Tibial nerve (tissue), 4 donors: ENCODE measurements around the gene CAB39L. TPM values are rescaled to one million over a fixed set of nuclear protein-coding genes. Genes with fewer than 3 reads are reported as not detected.

ENCODE experiments used
- DNase-seq, 2 donors: peaks; one replicate each; pipeline ENCODE4 v3.0.0-alpha.2; 2019; ENCODE audit warnings: low spot score in 2 of 2
- H3K27ac ChIP-seq, 4 donors: fragments of 200-600 bp; sonication (generic) in 3 of 4; one replicate each; pipeline ENCODE4 v1.5.1; 2017 to 2019; ENCODE audit warnings: mild to moderate bottlenecking in 1 of 4
- H3K27me3 ChIP-seq, 2 donors: fragments of 200-600 bp; sonication (generic) in 1 of 2; one replicate each; pipeline versions ENCODE4 v1.5.1 to v1.6.0; 2017 to 2019
- H3K36me3 ChIP-seq, 3 donors: fragments of 200-600 bp; sonication (generic); one replicate each; pipeline ENCODE4 v1.5.1; 2018 to 2019
- H3K4me1 ChIP-seq, 4 donors: fragments of 200-600 bp; sonication (generic) in 3 of 4; one replicate each; pipeline ENCODE4 v1.5.1; 2017 to 2019
- H3K4me3 ChIP-seq, 4 donors: fragments of 200-600 bp; sonication (generic) in 3 of 4; one replicate each; pipeline ENCODE4 v1.5.1; 2017 to 2019; ENCODE audit warnings: mild to moderate bottlenecking in 1 of 4, moderate library complexity in 1 of 4
- H3K9me3 ChIP-seq, 4 donors: fragments of 200-600 bp; sonication (generic) in 3 of 4; one replicate each; pipeline ENCODE4 v1.5.1; 2017 to 2019
- CTCF ChIP-seq, 5 experiments: fragments of 200-600 bp in 3 of 5; fragments of 450-650 bp in 2 of 5; sonication (generic) in 3 of 5; IDR thresholded peaks; one replicate each; pipeline ENCODE4 v1.5.1; 2016 to 2019; ENCODE audit warnings: antibody characterized with exemption in 5 of 5, mild to moderate bottlenecking in 3 of 5, moderate library complexity in 2 of 5
- EP300 ChIP-seq, 2 donors: sonication (generic); formaldehyde crosslinking; IDR thresholded peaks; one replicate each; pipeline ENCODE4 v1.6.1; 2017; ENCODE audit warnings: antibody characterized with exemption in 2 of 2, mild to moderate bottlenecking in 1 of 2
- POLR2A ChIP-seq, 2 donors: fragments of 450-650 bp; IDR thresholded peaks; one replicate each; pipeline ENCODE4 v1.6.1; 2017; ENCODE audit warnings: antibody characterized with exemption in 2 of 2, mild to moderate bottlenecking in 2 of 2, moderate library complexity in 2 of 2
- WGBS, 2 donors: methylation state at CpG; one replicate each; pipeline ENCODE4 v1.1.5; 2018; 5-methylcytosine and 5-hydroxymethylcytosine counted together
- total RNA-seq, 4 donors: library from RNA; depleted of rRNA; stranded (reverse); fragments of >200 nt; gene quantifications; one replicate each; pipeline ENCODE4 v1.1.0, GENCODE V29; 2016

CAB39L gene
- total RNA-seq, 4 donors from 2014 or later = 89.4 to 152 (median 107) TPM

GRCh38 chr13:49259586-49259985 is 184.3 kb downstream of the CAB39L start:
- Histone ChIP-seq H3K9me3 (no peaks in the 10 kb centered on the region), H3K4me1 (peaks cover 0 to 35% (median 3%) of the 10 kb centered on the region in 4 donors), H3K27ac (no peak overlapping the region), H3K36me3 (peaks cover 0 to 60% (median 3%) of the 10 kb centered on the region in 3 donors), H3K27me3 (no peaks in the 10 kb centered on the region), H3K4me3 (no peak overlapping the region)
- WGBS, 2 donors = 89 to 94% methylated on average over 6 of the region's 6 CpGs
- no peak for DNase-seq
- no peak for TF ChIP-seq POLR2A (IDR thresholded peaks at IDR 0.05)
- TF ChIP-seq CTCF (IDR thresholded peaks at IDR 0.05) = no peak
- no peak for TF ChIP-seq EP300 (IDR thresholded peaks at IDR 0.05)

Other genes with a start within 250 kb of the CAB39L start
- under 1 TPM in 1 of 4 donors, not detected in 3; 0.42 TPM for gene MLNR, start 223.7 kb downstream of the CAB39L start, total RNA-seq
- 10 to 100 TPM in 3 of 4 donors, 1 to 10 TPM in 1; 9.0 to 19.5 (median 14.1) TPM for gene CDADC1, start 196.1 kb downstream of the CAB39L start, total RNA-seq
- gene SETDB2, start 210 bp upstream of the CAB39L start, total RNA-seq = 10 to 100 TPM in 3 of 4 donors, 1 to 10 TPM in 1; 9.2 to 16.5 (median 13.0) TPM
- gene PHF11, start 51.9 kb upstream of the CAB39L start, total RNA-seq = 10 to 100 TPM; 25.3 to 51.4 (median 37.6) TPM
- 10 to 100 TPM in 2 of 4 donors, 1 to 10 TPM in 2; 8.8 to 10.7 (median 10.2) TPM for gene RCBTB1, start 141.5 kb upstream of the CAB39L start, total RNA-seq
- under 1 TPM; 0.20 to 0.87 (median 0.25) TPM for gene ARL11, start 184.4 kb upstream of the CAB39L start, total RNA-seq
- 10 to 100 TPM; 66.6 to 89.4 (median 83.2) TPM for gene EBPL, start 247.4 kb upstream of the CAB39L start, total RNA-seq